GM12891 (cell line): Measurements from ENCODE around the gene TMEM87B.

Experiments
- DNase-seq: peaks from one replicate; pipeline ENCODE4 v3.0.0; 2011; ENCODE audit warnings: low spot score; ENCODE audit not compliant: insufficient read length
- FAIRE-seq: peaks from 2 replicates; lab custom pipeline; 2011; peaks lifted over from hg19 to GRCh38; lab: Jason Lieb, UNC
- PAX5 ChIP-seq: IDR thresholded peaks from 2 replicates; pipeline ENCODE4 v1.6.1; 2011; ENCODE audit warnings: low read length, moderate library complexity, mild to moderate bottlenecking; ENCODE audit not compliant: insufficient read depth, severe bottlenecking
- POLR2A ChIP-seq: IDR thresholded peaks from 2 replicates; pipeline ENCODE4 v1.6.1; 2011; ENCODE audit warnings: low read depth, low read length, control low read depth
- POLR2AphosphoS5 ChIP-seq: IDR thresholded peaks from 2 replicates; pipeline ENCODE4 v1.6.1; 2011; ENCODE audit warnings: low read depth, low read length, control low read depth
- POU2F2 ChIP-seq: IDR thresholded peaks from 2 replicates; pipeline ENCODE4 v1.6.1; 2011; ENCODE audit warnings: low read depth, mild to moderate bottlenecking, control low read depth, low read length, moderate library complexity
- SPI1 ChIP-seq: IDR thresholded peaks from 2 replicates; pipeline ENCODE4 v1.6.1; 2011; ENCODE audit warnings: low read depth, low read length, control low read depth
- TAF1 ChIP-seq: IDR thresholded peaks from 2 replicates; pipeline ENCODE4 v1.6.1; 2011; ENCODE audit warnings: low read depth, low read length, control low read depth

TMEM87B gene

DNA sequence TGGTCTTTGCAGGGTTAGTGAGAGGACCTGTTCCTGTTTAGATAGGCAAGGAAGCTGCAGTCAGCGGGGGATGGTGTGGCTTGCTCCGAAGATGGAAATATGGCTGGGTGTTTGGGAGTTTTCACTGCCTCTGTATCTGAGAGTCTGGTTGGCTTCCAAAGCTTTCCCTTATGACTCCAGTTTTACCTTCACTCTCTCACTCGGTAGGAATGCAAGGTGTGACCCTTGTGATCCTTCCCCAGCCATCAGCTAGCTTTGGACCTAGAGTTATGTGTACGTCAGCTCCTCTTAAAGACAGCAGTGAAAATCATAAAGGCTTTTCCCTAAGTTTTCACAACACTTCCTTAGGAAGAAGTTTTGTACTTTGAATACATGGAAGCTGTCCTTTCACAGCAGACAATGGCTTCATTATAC is 35.5 kb upstream of the TMEM87B start:
- TF ChIP-seq POLR2AphosphoS5 = no peak
- TF ChIP-seq SPI1 = no peak
- no peak for TF ChIP-seq POU2F2
- DNase-seq = no peak
- no peak for FAIRE-seq

DNA sequence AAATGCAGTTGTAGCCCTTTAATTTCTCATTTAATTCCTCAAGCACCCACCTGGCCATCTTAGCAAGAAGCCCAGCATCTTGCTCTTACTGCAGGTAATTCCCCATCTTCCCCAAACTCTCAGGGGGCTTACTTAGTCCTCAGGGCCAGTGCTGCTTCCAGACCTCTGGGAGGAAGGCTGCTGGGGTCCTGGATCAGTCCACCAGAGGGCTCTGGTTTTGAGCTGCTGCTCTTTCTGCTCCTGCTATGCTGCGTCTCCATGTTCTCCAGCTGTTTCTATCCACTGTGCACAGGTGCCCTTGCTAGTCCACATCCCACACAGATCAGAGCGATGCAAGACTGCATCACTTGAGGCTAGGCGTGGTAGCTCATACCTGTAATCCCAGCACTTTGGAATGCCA is 34.5 kb upstream of the TMEM87B start:
- TF ChIP-seq SPI1 = no peak
- no peak for TF ChIP-seq POU2F2
- no peak for TF ChIP-seq POLR2AphosphoS5
- TF ChIP-seq PAX5 = no peak
- no peak for TF ChIP-seq TAF1
- no peak for TF ChIP-seq POLR2A
- FAIRE-seq (no peak), DNase-seq (no peak)

DNA sequence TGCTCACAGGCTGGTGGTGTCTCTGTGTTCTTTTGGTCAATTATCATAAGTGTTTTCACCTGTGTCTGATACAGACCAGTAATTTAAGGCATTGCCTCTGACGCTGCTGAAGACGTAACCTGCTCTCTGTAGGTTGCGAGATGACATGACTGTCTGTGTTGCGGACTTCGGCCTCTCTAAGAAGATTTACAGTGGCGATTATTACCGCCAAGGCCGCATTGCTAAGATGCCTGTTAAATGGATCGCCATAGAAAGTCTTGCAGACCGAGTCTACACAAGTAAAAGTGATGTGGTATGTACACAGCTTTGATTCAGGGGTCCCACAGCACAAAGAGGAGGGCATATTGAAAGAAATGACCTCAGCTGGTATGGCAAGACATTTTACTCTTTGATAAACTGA is 33.8 kb upstream of the TMEM87B start:
- DNase-seq (no peak), FAIRE-seq (no peak)
- TF ChIP-seq SPI1 (no peak), POU2F2 (no peak), POLR2A (no peak), POLR2AphosphoS5 (no peak), TAF1 (no peak)

DNA sequence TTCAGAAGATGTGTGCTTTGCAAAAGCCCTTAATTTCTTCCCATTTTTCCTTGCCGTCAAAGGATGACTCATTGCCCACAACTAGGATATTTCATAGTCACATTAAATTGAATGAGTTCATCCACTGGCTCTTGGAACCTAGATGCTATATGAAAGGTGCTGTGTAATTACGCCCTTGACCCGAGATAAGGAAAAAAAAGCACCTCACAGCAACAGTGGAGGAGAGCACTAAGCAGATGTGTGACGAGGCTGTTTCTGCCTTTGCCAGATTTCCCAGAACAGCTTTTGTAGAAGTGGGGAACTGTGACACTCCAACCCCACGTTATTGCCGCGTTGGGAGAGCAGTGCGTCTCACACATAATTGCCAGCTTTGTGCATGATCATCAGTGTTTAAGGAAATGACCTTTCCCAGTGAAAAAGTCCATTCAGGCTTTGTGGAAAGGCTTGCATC is 33.3 kb upstream of the TMEM87B start:
- FAIRE-seq (no peak), DNase-seq (no peak)
- TF ChIP-seq POLR2A (no peak), TAF1 (no peak), POLR2AphosphoS5 (no peak), PAX5 (no peak), SPI1 (no peak), POU2F2 (no peak)

DNA sequence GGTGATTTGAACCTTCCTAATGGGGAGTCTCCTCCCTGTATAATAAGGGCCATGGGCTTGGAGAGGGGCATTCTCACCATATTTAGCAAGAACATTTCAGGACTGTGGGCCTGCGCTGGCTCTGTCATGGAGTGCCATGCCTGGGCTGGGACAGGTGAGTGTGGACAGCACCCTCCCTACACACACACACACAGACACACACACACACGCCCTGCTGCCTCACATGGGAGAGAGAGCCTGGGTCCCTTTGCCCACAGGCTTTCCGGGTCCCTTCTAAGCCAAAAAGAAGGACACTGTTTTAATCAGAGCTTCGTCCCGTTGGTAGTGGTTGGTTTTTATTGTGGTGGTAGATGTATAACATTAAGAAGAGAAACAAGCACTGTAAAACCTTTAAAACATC is 31.4 kb upstream of the TMEM87B start:
- no peak for DNase-seq
- TF ChIP-seq SPI1 (no peak), POLR2A (no peak), POLR2AphosphoS5 (no peak), PAX5 (no peak), POU2F2 (no peak), TAF1 (no peak)
- FAIRE-seq = no peak

DNA sequence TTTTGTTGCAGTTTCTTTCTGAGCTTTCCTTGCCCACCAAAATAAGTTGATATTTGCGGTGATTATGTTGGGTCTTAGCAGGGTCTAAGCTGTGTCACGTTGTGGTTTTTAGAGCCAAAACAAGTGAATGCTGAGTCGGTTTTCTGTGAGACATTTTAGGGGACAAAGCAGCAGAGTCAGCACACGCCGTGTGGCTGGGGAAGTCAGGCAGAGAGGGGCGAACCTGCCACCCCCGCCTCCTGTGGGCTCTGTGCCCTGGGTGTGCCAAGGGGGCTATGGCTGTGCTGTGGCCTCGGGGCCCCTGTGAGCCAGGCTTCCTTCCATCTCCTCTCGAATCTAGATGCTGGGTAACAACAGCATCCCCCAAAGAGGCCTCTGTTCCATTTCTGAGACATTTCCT is 30.8 kb upstream of the TMEM87B start:
- FAIRE-seq (no peak), DNase-seq (no peak)
- TF ChIP-seq TAF1 (no peak), POLR2AphosphoS5 (no peak), SPI1 (no peak), POU2F2 (no peak), POLR2A (no peak), PAX5 (no peak)

DNA sequence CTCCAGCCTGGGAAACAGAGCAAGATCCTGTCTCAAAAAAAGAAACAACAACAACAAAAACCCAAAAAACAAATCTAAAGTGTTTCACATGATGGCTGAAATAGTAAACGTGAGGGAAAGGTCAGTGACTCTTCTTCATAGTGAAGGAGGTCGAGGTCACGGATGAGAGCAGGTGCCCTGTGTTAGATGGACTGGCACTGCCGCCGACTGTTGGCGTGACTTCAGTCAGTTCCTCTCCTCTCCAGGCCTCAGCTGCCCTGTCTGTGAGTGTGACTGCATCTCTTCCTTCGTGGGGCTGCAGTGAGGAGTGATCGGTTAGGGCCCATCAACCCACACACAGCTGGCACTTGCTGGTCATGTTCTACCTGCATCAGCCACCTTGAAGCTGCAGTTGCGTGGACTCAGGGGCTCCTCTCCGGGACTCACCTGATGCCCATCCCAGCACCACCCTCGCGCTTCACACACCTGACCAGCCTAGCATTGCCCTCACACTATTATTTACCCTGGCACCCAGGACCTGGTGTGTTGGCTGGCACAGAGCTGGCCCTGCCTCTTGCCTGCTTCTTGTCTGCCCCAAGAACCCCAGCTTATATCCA is 30.1 kb upstream of the TMEM87B start:
- FAIRE-seq (no peak), DNase-seq (no peak)
- TF ChIP-seq POU2F2 = no peak
- TF ChIP-seq TAF1 = no peak
- TF ChIP-seq PAX5 = no peak
- TF ChIP-seq SPI1 = no peak
- no peak for TF ChIP-seq POLR2AphosphoS5
- no peak for TF ChIP-seq POLR2A

DNA sequence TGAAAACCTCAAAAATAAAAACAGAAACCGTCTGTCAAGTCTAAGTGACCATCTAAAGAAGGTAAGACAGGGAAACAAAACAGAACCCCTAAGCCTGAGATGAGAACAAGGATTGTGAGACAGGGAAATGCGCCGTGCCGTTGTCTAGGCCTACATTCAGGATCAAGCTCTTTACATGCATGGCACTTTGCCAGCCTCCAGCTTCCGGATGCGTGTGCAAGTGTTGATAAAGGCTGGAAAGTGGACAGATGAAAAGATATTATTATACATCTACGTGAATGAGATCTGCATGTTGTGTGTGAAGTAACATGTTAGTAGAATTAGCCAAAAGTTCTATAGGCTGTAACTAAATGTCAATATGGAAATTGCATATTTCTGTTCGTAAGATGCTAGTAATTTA is 28.6 kb upstream of the TMEM87B start:
- FAIRE-seq (no peak), DNase-seq (no peak)
- TF ChIP-seq TAF1 (no peak), PAX5 (no peak), POLR2A (no peak), POLR2AphosphoS5 (no peak), SPI1 (no peak), POU2F2 (no peak)

DNA sequence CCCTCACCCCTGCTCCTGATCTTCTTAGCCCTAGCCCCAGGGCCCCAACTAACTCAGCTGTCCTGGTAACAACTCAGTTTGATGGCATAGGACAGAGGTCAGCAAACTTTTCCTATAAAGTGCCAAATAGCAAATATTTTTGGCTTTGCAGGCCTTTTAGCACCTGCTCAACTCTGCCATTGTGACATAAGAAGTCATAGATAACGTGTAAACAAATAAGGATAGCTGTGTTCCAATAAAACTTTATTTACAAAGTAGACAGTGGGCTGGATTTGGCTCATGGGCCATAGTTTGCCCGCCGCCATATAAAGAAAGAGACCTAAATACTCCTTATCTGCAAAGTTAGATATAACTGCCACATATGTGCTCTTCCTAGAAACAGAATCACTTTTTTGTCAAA is 27.3 kb upstream of the TMEM87B start:
- DNase-seq (no peak), FAIRE-seq (no peak)
- TF ChIP-seq SPI1 (no peak), TAF1 (no peak), POU2F2 (no peak), POLR2A (no peak), PAX5 (no peak), POLR2AphosphoS5 (no peak)

DNA sequence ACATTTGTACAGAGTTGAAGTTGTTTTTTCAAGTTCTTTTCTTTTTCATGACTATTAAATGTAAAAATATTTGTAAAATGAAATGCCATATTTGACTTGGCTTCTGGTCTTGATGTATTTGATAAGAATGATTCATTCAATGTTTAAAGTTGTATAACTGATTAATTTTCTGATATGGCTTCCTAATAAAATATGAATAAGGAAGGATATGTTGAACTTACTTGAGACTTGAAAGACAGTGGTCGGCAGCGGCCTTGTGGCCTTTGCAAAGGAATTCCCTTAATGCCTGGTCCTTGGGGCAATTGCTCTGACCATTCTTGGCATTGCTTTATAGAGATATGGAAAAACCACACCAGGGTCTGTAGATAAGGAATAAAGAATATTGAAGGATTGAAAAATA is 25.9 kb upstream of the TMEM87B start:
- no peak for FAIRE-seq
- TF ChIP-seq TAF1 (no peak), SPI1 (no peak), POLR2A (no peak), PAX5 (no peak), POU2F2 (no peak), POLR2AphosphoS5 (no peak)
- no peak for DNase-seq
